Smooth muscle cell (in vitro differentiated cells): ENCODE results near the gene DLD. TPM values are rescaled to one million over a fixed set of nuclear protein-coding genes. Genes with fewer than 3 reads are reported as not detected.
A peak's percentile ranks its signal among the peaks of the same experiment; 100 is the strongest.

Source experiments
- DNase-seq: peaks from one replicate; lab custom pipeline; 2025; ENCODE audit not compliant: unreplicated experiment; lab: John Stamatoyannopoulos, UW
- H2AFZ ChIP-seq: fragments of 200-600 bp; sonication (generic); 2 replicates; pipeline ENCODE4 v1.6.0; 2016; ENCODE audit warnings: antibody characterized with exemption, low read depth, mild to moderate bottlenecking
- H3F3A ChIP-seq: fragments of 200-600 bp; sonication (generic); 2 replicates; pipeline ENCODE4 v1.6.0; 2017; ENCODE audit warnings: antibody characterized with exemption, low read depth
- H3K27ac ChIP-seq: fragments of 200-600 bp; sonication (generic); 2 replicates; pipeline ENCODE4 v1.5.1; 2016; ENCODE audit warnings: low read depth, mild to moderate bottlenecking
- H3K27me3 ChIP-seq: fragments of 200-600 bp; sonication (generic); 2 replicates; pipeline ENCODE4 v1.6.1; 2016; ENCODE audit warnings: low read depth, mild to moderate bottlenecking
- H3K36me3 ChIP-seq: fragments of 200-600 bp; sonication (generic); 2 replicates; pipeline ENCODE4 v1.5.1; 2016; ENCODE audit warnings: low read depth
- H3K4me1 ChIP-seq: fragments of 200-600 bp; sonication (generic); 2 replicates; pipeline ENCODE4 v1.5.1; 2016; ENCODE audit warnings: low read depth
- H3K4me2 ChIP-seq: fragments of 200-600 bp; sonication (generic); 2 replicates; pipeline ENCODE4 v1.6.0; 2016; ENCODE audit warnings: mild to moderate bottlenecking
- H3K4me3 ChIP-seq: fragments of 200-600 bp; sonication (generic); 2 replicates; pipeline ENCODE4 v1.5.1; 2016; ENCODE audit warnings: mild to moderate bottlenecking
- H3K79me2 ChIP-seq: fragments of 200-600 bp; sonication (generic); 2 replicates; pipeline ENCODE4 v1.6.0; 2016; ENCODE audit warnings: low read depth, mild to moderate bottlenecking
- H3K9ac ChIP-seq: fragments of 200-600 bp; sonication (generic); 2 replicates; pipeline ENCODE4 v1.6.0; 2016; ENCODE audit warnings: low read depth
- H3K9me3 ChIP-seq: fragments of 200-600 bp; sonication (generic); replicated peaks from 2 replicates; pipeline ENCODE4 v1.5.1; 2016; ENCODE audit warnings: low read depth
- H4K20me1 ChIP-seq: fragments of 200-600 bp; sonication (generic); 2 replicates; pipeline ENCODE4 v1.6.0; 2016; ENCODE audit warnings: low read depth
- CTCF ChIP-seq: fragments of 200-600 bp; sonication (generic); IDR thresholded peaks from 2 replicates; pipeline ENCODE4 v1.5.1; 2017; ENCODE audit warnings: borderline replicate concordance, mild to moderate bottlenecking, antibody characterized with exemption; ENCODE audit not compliant: insufficient read depth, poor library complexity, severe bottlenecking
- WGBS: methylation state at CpG from one replicate; pipeline ENCODE4 v1.1.7; 2016; ENCODE audit warnings: low lambda C conversion rate; 5-methylcytosine and 5-hydroxymethylcytosine counted together
- polyA plus RNA-seq: library from polyadenylated mRNA; unstranded; fragments of >200 nt; fragmentation: Nextera tagmentation; extraction: Ambion mirVana; gene quantifications from 2 replicates; pipeline ENCODE4 v1.2.1, GENCODE V29; 2016
- total RNA-seq: library from RNA; depleted of rRNA; stranded (reverse); fragments of >200 nt; gene quantifications from 2 replicates; pipeline ENCODE4 v1.2.3, GENCODE V29; 2014

Gene DLD
- total and polyA plus RNA-seq, 2 experiments from 2014 or later = 71.4 to 165 TPM

DNA sequence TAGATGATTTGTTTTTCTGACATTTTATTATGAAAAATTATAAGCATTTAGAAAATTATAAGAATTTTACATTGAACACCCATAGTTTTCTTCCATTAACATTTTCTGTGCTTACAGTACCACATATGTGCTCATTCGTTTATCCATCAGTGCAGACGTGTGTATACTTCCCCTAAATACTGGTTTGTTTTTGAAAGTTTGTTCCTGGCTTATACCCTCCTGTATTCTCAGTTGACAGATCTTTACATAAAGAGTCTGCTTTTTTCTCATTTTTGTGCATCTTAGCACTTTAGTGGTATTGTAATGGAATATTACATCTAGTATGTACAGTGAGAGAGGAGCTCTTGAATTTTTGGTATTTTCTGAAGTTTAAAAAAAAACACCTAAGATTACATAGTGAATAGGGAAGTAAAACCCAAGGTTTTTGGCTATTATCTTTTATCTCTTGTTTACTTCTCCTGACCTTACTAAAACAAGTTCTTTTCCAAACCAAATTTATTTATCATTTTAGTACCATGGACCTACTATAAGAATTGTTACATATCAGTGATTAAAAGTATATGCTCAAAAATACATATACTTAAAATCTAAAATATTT is 8.1 kb downstream of the DLD start:
- no peak for DNase-seq
- Histone ChIP-seq H3K9ac (no peak overlapping the region), H3K79me2 (peaks cover 85% of the 10 kb centered on the region), H3K36me3 (peaks cover 10% of the 10 kb centered on the region), H2AFZ (no peak overlapping the region), H3K27ac (no peak overlapping the region), H3K4me2 (no peak overlapping the region), H3F3A (peaks cover 4% of the 10 kb centered on the region), H3K4me1 (peaks cover 10% of the 10 kb centered on the region), H3K4me3 (no peak overlapping the region), H3K9me3 (no peaks in the 10 kb centered on the region), H4K20me1 (peaks cover 91% of the 10 kb centered on the region), H3K27me3 (no peaks in the 10 kb centered on the region)
- no peak for TF ChIP-seq CTCF
- 90% methylated on average over 2 of the region's 2 CpGs for WGBS

- Histone ChIP-seq H3K4me3 (no peak overlapping the region), H3K36me3 (peaks cover 25% of the 10 kb centered on the region), H3F3A (peaks cover 4% of the 10 kb centered on the region), H3K4me1 (peaks cover 10% of the 10 kb centered on the region), H3K79me2 (peaks cover 82% of the 10 kb centered on the region), H3K9ac (no peak overlapping the region), H3K4me2 (no peak overlapping the region), H2AFZ (no peak overlapping the region), H3K9me3 (no peaks in the 10 kb centered on the region), H3K27me3 (no peaks in the 10 kb centered on the region), H3K27ac (no peak overlapping the region), H4K20me1 (peaks cover 84% of the 10 kb centered on the region)
- no peak for DNase-seq
- TF ChIP-seq CTCF = no peak
- WGBS = 100% methylated on average over 1 of the region's 1 CpG
These were observed 9.6 kb downstream of the DLD start for GRCh38 chr7:107900496-107901015.

DNA sequence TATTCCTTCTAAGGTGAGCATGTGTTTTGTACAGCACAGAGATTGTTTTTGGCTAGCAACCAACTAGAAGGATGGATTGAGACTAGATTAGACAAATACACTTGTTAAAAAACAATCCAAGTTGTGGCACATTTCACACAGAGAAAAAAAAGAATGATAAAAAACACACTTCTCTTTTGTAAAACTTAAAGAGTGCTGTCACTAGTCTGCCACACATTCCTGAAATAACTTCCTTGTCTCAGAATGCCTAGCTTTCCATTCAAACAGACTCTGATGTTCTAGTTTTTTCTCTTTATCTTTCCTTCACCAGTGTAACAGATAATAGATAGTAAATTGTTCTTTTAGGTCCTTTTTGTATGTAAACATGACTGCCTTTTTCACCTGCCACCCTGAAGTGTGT is 11.4 kb downstream of the DLD start:
- peaks cover 65% of the 10 kb centered on the region for H3K79me2 ChIP-seq
- H3K36me3 ChIP-seq = peaks cover 39% of the 10 kb centered on the region
- no peak for TF ChIP-seq CTCF
- no peak overlapping the region for H2AFZ ChIP-seq
- H4K20me1 ChIP-seq = peaks cover 68% of the 10 kb centered on the region
- H3F3A ChIP-seq = peaks cover 4% of the 10 kb centered on the region
- H3K27ac ChIP-seq = peak overlapping the region; percentile 13
- H3K9ac ChIP-seq = no peak overlapping the region
- H3K27me3 ChIP-seq = no peaks in the 10 kb centered on the region
- DNase-seq = no peak
- H3K4me1 ChIP-seq = peaks cover 10% of the 10 kb centered on the region
- peak overlapping the region; percentile 3 for H3K4me2 ChIP-seq
- H3K4me3 ChIP-seq = no peak overlapping the region
- H3K9me3 ChIP-seq = no peaks in the 10 kb centered on the region

DNA sequence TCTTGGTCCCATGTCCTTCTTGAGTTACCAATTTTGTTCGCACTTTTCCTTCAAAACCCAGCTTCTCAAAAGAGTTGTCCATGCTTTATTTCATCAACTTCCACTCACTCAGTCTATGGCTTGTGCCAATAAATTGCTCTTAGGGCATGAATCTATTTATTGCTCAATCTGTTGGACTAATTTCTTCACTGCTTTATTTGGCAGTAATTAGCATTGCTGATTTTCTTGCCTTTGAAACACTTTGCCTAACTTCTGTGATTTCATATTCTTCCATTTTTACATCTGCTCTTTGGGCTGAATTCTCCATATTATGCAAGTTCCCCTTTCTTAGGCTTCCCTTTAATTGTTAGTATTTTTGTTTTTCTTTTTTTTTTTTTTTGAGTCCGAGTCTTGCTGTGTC is 16.8 kb downstream of the DLD start:
- Histone ChIP-seq H4K20me1 (peaks cover 25% of the 10 kb centered on the region), H3K4me1 (peaks cover under 1% of the 10 kb centered on the region), H3K9me3 (no peaks in the 10 kb centered on the region), H3K79me2 (peaks cover 49% of the 10 kb centered on the region), H2AFZ (no peak overlapping the region), H3K36me3 (peaks cover 61% of the 10 kb centered on the region), H3K4me2 (no peak overlapping the region), H3F3A (no peaks in the 10 kb centered on the region), H3K27ac (no peak overlapping the region), H3K27me3 (no peaks in the 10 kb centered on the region), H3K4me3 (no peak overlapping the region), H3K9ac (no peak overlapping the region)
- no peak for DNase-seq
- WGBS = 94% methylated on average over 2 of the region's 2 CpGs
- TF ChIP-seq CTCF = no peak
